NCI-H774 (cell line): Measurements from ENCODE around the gene GRK1.

Experiments
- DNase-seq: peaks from one replicate; lab custom pipeline; 2025; lab: John Stamatoyannopoulos, UW

The GRK1 gene

GRCh38 chr13:113758651-113759524, 91.9 kb downstream of the GRK1 start, which contains the start of gene TMEM255B:
Gene TMEM255B (plus strand): TSS chr13:113759226. CDS start chr13:113759270, 44 bp downstream.
- peak; percentile 90 for DNase-seq

- peak; percentile 43 for DNase-seq
Observed at GRCh38 chr13:113759525-113760137, 92.6 kb downstream of the GRK1 start.

DNA sequence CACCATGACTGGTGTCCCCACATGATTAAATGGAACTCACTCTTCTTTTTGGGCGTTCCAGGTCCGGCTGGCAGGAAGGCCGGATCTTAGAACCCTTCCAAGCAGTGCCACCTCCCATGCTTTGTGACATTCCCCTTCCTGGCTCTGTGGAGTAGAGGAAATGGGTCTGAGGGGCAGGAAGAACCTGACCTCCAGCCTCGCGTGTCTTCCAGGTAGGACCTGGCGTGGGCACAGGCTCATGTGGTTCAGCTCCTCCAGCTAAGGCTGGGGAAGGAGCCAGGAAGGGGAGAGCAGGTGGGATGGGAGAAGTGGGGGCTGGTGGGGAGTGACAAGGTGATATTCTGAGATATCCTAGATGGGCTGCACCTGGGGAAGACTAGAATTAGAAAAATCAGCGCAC, 94.1 kb downstream of the GRK1 start:
- no peak for DNase-seq

- DNase-seq: no peak
Observed at GRCh38 chr13:113762075-113762474, 95.1 kb downstream of the GRK1 start.

GRCh38 chr13:113762538-113762937, 95.5 kb downstream of the GRK1 start:
- DNase-seq: no peak

DNA sequence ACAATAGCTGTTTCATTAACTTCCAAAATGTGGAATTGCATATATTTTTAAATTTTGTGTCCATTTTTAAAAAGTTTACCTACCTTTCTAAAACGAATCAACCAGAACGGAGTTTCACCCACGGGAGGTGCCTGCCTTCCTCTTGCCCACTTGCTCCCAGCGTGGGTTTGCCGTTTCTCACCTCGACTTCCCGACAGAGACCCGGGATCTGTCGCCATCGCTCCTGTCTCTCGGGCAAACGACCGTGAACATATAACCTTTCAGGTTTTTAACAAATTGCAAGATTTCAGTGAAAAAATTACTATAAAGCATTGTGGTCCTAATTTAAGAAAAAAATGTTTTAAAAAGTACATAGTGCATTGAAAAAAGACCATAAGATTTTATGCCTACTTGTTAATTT, 96.2 kb downstream of the GRK1 start:
- no peak for DNase-seq

DNA sequence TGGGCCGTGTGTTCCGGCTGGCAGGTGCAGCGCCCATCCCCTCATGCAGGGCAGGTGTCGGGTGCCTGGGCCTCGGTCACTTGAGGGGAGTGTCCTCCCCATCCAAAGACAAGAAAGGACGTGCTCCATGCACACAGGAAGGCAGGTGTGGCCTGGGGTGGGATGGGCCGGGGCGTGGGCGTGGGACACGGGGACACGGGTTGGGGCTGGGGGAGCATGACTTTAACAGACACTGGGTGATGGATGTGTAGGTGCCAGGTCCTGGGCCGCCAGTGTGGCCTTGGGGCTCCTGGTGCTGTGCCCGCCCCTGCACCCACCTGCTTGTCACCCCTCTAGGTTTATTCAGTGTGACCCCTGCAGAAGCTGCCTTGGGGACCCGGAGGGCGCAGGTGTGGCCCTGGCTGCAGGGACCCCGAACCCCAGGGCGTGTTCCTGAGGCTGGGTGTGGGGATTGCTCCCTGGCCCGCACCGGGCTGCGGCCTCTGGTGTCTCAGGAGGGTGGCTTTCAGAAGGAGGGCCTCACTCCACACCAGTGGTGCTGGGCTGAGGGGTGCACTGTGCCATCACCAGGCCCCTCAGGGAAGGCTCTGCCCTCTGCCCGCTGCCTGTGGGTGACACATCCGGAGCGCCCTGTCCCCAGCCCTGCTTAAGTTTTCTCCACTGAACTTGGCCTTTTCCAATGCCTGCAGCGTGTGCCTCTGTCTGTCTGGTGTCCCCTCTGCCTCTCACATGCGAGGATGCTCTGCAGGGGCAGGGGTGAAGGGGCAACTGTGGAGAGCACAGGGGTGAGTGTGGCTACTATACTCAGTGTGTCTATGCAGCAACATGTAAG, 97.2 kb downstream of the GRK1 start:
- no peak for DNase-seq

DNA sequence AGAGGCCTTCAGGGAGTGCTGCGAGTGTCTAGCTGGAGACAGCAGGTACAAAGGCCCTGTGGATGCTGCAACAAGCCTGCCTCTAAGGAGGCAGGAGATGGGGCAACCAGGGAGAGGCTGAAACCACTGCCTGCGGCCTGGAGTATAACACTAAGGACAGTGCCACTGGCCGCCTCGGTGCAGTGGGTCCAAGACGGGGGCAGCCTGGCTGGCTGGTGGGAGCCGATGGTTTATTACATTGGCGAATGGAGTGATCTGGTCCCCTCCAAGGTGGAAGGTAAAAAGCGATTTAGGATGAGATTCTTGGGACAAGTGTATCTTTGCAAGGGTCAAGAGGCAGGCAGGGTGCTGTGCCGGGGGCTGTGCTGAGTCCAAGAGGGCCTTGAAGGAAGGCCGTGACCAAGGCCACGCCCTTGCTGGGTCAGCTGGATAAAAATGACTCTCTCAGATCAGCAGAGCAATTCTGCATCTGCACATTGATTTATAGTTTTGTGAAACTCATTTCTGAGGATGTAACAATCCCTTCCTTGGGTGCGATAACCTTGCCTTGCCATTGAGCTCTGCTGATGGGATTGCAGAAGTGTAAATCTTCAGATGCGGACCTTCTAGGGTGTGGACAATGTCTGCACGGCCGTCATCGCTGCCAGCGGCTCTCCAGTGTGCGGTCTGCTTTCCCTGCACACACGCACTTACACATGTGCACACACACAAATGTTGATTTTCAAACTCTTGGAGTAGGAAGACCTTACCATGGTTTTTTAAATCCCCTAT, 98.0 kb downstream of the GRK1 start:
- no peak for DNase-seq

GRCh38 chr13:113765564-113765910, 98.5 kb downstream of the GRK1 start:
- no peak for DNase-seq

GRCh38 chr13:113766035-113766800, 99.2 kb downstream of the GRK1 start:
- no peak for DNase-seq

DNA sequence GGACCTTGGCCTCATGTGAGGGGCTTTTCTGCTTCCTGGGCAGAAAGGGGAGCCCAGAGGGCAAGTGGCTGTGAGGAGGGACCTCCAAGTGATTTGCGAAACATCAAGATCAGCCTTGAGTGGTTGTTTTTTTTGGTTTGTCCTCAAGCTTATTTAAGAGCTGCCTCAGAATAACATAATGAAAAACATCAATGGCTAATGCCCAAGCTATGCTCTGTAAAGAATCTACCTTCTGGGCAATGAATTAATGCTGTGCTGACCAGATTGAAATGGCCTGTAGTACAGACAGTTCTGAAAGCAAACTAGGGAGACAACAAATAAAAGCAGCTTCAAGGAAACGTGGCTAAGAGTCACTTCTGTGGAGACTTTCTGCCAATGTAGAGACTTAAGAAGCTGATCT, 100.3 kb downstream of the GRK1 start:
- no peak for DNase-seq

- DNase-seq: no peak
Observed at GRCh38 chr13:113768018-113768905, 101.2 kb downstream of the GRK1 start.

DNA sequence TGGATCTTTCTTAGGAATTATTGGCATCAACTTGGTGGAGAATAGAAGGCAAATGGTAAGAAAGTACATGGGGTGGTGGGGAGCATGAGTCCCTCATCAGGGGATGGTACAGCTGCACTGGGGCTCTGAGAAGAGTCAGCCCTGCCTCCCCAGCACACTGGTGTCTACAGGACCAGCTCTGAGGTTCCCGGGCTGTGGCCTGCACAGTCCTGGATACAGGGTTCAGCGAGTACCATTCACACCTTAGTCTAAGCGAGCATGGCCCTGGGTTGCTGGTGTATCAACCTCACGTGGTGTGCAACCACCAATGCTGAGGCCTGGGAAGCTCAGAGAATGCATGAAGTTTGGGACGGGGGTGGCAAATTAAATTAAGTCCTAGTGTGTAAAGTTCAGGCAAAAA, 102.1 kb downstream of the GRK1 start:
- DNase-seq: no peak

- no peak for DNase-seq
Observed at GRCh38 chr13:113769881-113770280, 102.9 kb downstream of the GRK1 start.

GRCh38 chr13:113770441-113770840, 103.4 kb downstream of the GRK1 start:
- DNase-seq: no peak

GRCh38 chr13:113770937-113771336, 103.9 kb downstream of the GRK1 start:
- no peak for DNase-seq

DNA sequence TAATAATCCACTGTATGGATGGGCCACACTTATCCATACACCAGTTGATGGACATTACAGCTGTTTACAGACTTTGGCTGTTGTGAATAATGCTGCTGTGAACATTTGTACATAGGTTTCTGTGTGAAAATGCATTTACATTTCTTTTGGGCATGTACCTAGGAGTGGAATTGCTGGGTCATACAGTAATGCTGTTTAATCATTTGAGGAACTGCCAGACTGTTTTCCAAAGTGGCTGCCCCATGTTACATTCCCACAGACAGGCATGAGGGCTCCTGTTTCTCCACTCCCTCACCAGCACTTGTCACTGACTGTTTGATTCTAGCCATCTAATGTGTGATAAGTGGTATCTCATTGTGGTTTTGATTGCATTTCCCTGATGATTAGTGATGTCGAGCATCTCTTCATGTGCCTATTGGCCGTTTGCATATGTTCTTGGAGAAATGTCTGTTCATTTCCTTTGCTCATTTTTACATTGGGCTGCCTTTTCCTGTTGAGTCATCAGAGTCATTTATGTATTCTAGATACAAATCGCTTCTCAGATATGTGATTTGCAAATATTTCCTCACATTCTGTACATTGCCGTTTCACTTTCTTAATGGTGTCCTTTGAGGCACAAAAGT, 104.8 kb downstream of the GRK1 start:
- no peak for DNase-seq

- DNase-seq: no peak
Observed at GRCh38 chr13:113774177-113775107, 107.4 kb downstream of the GRK1 start.
